K562 (cell line): ENCODE data around the gene CRYBB2.
"Not testable (repeated sequence)": the region's sequence is repeated elsewhere in the genome, so short reads cannot be mapped to it uniquely, and the experiment has no call there.

ENCODE experiments used
- BCLAF1 ChIP-seq, 2 experiments: fragments of 450-650 bp in 1 of 2; IDR thresholded peaks; 2 replicates each; pipeline ENCODE4 v1.6.1; 2011 to 2017; ENCODE audit warnings: low read depth in 2 of 2, antibody characterized with exemption in 1 of 2, borderline replicate concordance in 1 of 2, low read length in 1 of 2, mild to moderate bottlenecking in 1 of 2, mixed read lengths in 1 of 2; ENCODE audit not compliant: control insufficient read depth in 1 of 2
- GABPA ChIP-seq: fragments of 200-800 bp; sonication (Bioruptor generic); conservative IDR thresholded peaks from 2 replicates; pipeline ENCODE4 v1.6.1; 2016; ENCODE audit warnings: low read depth, missing genetic modification characterization, missing compliant biosample characterization
- SMARCA5 ChIP-seq: fragments of 450-650 bp; IDR thresholded peaks from 2 replicates; pipeline ENCODE4 v1.6.1; 2016
- SRF ChIP-seq, 2 experiments: fragments of 250-450, 450-650 bp in 1 of 2; sonication (Bioruptor Pico) in 1 of 2; sonication (generic) in 1 of 2; formaldehyde crosslinking; IDR thresholded peaks; 2 replicates each; pipeline versions ENCODE4 v1.5.0 to v1.5.1; 2020 to 2022; ENCODE audit warnings: mild to moderate bottlenecking in 1 of 2, missing genetic modification reagents in 1 of 2
- TEAD4 ChIP-seq, 2 experiments: sonication (generic) in 1 of 2; formaldehyde crosslinking in 1 of 2; IDR thresholded peaks; 2 replicates each; pipeline versions ENCODE4 v1.6.1 to v1.8.0; 2012 to 2022; ENCODE audit warnings: borderline replicate concordance in 1 of 2, inconsistent platforms in 1 of 2, low read length in 1 of 2, mild to moderate bottlenecking in 1 of 2, missing genetic modification reagents in 1 of 2

GRCh38 chr22:25230760-25231159 lies 11.3 kb downstream of the CRYBB2 start:
- not testable (repeated sequence) for TF ChIP-seq TEAD4 (IDR thresholded peaks at IDR 0.05; ENCODE audit: low read length); TEAD4 (CRISPR knock-in tag; IDR thresholded peaks at IDR 0.05; ENCODE audit: borderline replicate concordance); SMARCA5; BCLAF1 (IDR thresholded peaks at IDR 0.05; ENCODE audit: borderline replicate concordance in 1 of 2, control insufficient read depth in 1 of 2, low read depth in 2 of 2, low read length in 1 of 2); GABPA (tag); SRF (CRISPR knock-in tag; IDR thresholded peaks at IDR 0.05)
